ENCODE results near the gene HS3ST3B1.

DNA sequence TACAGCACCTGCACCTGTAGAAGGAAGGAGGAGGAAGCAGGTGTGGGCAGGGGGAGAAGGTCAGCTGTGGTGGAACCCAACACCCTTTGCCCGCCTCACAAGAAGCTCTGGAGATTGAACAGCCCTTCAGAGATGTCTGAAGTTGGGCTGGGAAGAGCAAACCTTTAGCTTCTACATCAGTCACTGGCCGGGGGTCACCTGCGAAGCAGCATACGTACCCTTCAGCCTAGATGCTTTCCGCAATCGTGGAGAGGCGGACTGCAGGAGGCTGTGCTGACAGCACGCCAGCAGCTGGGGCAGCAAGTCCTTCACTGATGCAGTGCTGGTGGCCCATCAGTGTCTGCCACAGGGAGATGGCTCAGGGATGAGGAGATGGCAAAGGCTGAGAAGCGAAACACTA is 5.2 kb upstream of the HS3ST3B1 start:
- TF ChIP-seq POLR2A (IDR thresholded peaks at IDR 0.05; ENCODE audit: low read length): no peak
- TF ChIP-seq GATA1 (IDR thresholded peaks at IDR 0.05; ENCODE audit: low read depth, low read length): no peak
